ENCODE data around the gene ATP13A2.
"Not testable (repeated sequence)": the region's sequence is repeated elsewhere in the genome, so short reads cannot be mapped to it uniquely, and the experiment has no call there.

Gene ATP13A2

DNA sequence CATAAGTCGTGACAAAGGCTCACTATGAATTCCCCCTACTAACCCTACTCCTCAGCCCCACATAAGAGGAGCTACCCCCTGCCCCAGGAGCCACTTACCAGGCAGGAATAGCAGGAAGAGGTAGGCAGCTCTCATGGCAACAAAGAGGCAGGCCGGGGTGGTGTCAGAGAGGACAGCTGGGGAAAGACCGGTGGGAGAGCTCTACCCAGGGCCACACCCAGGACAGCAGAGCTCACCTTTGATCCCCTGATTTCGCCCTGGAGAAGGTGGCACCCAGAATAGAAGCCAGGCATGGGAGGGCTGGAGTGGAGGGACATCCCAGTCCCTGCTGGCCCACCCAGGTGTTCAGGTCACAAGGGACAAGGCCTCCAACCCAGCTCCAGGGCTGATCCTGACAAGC lies 33.6 kb downstream of the ATP13A2 start:
- DNase-seq, result no peak

DNA sequence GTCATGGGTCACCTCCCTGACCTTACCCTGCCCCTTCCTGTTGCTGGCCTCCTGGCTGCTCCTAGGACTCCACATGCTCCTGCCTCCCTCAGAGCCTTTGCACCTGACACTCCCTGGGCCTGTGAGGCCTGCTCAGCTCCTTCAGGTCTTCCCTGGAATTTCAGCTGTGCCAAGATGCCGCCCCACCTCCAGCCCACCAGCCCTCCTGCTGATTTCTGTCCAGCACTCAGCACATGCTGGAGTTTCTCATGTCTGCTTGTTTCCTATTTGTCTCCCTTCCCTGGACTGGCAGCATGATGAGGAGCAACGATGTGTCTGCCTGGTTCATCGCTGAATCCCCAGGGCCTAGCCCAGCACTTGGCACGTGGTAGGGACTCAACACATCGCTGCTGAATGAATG lies 34.4 kb downstream of the ATP13A2 start:
- DNase-seq, result no peak

DNA sequence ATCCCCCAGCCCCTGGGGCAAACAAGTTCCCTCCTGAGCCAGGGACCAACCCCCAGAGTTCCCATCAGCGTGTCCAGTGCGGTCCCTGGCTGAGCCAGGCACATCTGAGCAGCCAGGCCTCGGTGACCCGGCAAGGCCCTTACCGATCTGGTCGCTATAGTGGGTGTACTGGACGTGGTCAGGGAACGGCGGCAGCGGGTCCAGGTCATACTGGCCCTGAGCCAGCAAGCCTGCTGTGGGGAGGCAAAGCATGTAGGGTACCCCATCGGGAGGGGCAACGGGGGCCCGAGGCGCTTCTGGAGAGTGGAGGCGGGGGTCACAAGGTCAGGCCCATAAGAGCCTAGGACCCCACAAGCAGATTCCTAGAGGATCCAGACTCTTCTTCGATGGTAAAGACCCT lies 34.8 kb downstream of the ATP13A2 start:
- no peak for DNase-seq

DNA sequence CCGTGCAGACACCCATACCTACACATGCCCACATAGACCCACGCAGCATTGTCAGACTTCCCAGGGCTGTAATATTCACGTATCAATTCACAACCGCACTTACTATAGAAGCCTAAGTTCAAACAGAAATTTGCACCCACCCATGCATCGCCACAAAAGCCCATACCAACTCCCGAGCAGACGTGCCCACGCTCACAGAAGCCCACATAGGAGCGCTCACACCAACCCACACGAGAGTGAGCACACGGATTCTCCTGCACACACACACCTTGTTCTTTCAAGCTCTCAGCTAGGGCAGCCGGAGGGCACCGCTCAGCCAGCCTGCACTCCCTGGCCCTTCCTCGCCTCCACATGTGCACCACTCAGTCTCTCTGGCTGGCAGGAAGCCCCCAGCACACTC lies 35.9 kb downstream of the ATP13A2 start:
- no peak for DNase-seq

DNA sequence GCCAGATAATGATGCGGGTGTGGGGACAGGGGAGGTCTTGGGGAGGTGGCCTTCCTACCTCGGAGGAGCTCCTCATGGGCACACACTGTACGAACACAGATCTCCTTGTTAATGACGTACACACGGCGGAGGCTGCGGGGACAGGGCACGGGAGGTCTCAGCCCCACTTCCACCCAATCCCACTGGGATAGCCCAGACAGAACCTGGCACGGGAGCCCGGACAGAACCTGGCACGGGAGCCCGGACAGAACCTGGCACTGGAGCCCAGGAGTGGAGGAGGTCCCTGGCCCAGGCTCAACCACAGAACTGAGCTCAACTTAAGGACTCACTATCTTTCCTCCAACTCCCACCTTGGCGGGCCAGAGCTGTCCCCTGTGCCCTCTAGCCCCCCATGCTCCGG lies 36.5 kb downstream of the ATP13A2 start:
- no peak for DNase-seq

DNA sequence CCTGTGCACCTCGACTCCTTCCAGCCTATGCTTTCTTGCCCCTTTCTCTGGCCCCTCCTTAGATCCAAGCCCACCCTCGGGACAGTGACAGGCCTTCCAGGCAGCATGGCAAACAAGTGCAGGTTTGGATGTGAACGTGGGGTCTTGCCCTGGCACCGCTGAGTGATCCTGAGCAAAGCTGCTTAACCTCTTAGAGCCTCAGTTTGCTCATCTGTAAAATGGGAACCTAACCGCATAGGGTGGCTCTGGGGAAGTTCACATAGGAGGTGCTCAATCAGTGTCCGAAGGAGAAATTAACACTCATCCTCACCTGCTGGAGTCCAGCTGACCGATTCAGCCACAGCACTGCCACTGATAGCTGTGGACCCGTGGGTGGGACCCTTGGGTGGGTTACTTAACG lies 38.5 kb downstream of the ATP13A2 start:
- DNase-seq, result no peak

DNA sequence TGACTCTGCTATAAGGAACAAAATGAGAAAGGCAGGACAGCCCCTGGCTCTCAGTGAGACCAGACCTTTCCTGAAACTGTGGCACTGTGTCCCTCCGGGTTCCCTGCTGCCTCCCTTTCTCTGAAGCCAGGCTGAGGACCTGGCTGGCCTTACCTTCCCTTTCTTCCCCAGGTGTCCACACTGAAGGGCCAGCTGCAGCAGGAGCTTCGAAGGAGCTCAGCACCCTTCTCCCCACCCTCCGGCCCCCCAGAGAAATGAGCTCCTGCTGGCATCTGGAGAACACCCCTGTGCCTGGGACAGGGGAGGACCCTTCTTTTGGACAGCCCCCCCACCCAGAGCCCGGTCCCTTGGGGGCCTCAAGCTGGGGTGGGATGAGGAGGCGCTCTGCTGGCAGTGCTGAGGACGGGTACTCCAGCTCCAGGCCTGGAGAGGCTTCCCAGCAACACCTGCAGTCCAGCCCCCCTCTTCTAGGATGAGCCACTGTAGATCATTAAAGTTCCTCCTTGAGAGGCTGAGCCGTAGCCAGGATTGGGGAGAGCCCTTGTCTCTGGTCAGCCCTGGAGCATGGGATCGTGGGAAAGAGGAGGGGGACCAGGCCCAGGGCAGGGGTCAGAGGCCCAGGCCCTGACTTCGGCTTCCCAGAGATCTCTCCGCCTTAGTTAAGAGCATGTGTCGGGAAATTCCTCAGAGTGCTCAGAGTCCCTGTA lies 39.4 kb downstream of the ATP13A2 start:
- no peak for DNase-seq

DNA sequence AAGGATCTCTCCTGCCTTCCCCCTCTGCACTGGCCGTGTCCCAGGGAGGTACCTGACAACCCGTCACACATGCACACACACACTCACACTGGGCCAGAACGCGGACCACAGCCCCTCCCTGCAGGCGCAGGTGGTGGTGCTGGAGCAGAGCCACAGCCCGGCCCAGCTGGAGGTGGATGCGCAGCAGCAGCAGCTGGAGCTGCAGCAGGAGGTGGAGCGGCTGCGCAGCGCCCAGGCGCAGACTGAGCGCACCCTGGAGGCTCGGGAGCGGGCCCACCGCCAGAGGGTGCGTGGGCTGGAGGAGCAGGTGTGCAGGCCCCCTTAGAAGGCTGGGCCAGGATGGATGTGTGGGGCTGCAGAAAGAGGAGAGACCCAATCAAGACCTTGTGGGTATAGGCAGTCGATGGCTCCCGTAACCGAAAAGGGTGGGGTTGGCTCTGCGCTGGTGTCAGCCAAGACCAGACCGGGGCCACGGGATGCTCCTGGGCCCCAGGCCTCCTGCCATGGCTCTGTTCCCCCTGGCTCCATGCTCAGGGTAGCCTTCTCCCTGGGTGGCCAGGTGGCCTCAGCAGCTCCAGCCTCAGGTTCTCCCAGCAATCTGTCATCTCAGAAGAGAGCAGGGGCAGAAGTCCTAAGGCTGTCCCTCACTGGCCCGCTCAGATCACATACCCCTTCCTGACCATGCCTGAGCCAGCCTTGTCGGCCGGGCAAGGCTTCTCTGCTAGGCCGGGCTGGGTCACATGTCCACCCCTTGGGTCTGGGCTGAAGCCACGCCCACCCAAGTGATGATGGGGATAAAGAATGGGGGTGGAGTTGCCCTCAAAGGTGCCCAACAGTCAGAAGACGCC lies 40.2 kb downstream of the ATP13A2 start:
- no peak for DNase-seq

DNA sequence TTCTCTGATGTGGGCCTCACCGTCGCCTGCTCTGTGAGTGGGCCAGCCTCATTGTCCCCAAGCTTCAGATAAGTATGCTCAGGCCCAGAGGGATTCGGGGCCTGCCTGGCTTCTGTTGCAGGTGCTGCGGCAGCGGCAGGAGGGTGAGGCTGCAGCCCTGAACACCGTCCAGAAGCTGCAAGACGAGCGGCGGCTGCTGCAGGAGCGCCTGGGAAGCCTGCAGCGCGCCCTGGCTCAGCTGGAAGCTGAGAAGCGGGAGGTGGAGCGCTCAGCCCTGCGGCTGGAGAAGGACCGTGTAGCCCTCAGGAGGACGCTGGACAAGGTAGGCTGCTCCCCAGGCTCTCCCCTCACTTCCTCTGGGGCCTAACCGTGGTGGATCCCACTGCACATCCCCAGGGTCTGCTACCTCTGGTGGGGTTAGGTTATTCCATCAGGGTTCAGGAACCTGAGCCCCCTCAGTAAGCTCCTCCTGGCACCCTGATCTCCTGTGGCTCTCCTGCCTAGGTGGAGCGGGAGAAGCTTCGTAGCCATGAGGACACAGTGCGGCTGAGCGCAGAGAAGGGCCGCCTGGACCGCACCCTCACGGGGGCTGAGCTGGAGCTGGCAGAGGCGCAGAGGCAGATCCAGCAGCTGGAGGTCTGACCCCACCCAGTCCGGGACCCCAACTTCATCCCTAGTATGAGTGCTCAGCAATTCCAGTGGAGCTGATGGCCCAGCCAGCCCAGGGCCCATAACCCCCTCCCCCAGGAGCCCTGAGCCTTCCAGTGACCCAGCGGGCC lies 41.4 kb downstream of the ATP13A2 start:
- no peak for DNase-seq

DNA sequence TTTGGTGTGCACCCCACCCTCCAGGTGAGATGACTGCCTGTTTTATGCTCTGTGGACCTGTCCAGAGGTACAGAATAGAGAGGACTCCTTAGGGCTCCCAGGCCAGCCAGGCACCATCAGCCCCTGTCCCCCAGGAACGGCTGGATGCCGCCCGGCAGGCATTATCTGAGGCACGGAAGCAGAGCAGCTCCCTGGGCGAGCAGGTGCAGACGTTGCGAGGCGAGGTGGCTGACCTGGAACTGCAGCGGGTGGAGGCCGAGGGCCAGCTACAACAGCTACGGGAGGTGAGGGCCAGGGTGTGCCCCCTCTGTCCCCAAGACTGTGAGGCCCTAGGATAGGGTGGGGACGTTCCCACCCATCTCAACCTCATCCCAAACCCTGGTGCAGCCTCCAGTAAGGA lies 42.1 kb downstream of the ATP13A2 start:
- no peak for DNase-seq

DNA sequence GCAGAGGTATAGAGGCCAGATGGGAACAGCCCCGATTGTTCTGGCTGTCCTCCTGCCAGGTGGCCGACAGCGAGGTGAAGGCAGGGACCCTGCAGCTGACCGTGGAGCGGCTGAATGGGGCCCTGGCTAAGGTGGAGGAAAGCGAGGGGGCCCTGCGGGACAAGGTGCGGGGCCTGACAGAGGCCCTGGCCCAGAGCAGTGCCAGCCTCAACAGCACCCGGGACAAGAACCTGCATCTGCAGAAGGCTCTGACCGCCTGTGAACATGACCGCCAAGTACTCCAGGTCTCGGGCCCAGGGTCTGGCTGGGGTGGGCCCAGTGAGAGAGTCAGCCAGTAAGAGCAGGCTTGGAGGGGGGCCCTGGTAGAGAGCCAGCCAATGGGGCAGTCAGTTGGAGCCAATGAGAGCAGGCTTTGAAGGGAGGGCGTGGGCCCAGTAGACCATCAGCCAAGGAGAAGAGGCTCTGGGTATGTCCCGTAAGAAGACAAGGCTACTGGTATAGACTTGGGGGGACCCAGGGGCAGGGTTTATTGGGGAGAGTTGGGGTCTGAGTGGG lies 42.6 kb downstream of the ATP13A2 start:
- peak; percentile 64 for DNase-seq

DNA sequence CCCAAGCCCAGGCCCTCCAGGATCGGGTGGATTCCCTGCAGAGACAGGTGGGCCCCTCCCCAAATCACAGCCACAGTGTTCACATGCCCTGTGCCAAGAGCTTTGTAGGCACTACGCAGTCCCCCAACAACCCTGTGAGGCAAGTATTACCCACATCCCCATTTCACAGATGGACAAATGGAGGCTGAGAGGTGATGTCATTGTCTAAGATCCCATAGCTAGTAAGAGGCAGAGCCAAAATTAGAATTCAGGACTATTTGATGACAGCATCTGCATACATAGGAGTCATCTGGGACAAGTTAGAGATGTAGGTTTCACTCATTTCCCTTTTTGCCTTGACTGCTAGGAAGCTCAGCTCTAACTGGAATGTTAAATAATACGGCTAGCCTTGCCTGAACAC lies 43.4 kb downstream of the ATP13A2 start:
- DNase-seq, result no peak

DNA sequence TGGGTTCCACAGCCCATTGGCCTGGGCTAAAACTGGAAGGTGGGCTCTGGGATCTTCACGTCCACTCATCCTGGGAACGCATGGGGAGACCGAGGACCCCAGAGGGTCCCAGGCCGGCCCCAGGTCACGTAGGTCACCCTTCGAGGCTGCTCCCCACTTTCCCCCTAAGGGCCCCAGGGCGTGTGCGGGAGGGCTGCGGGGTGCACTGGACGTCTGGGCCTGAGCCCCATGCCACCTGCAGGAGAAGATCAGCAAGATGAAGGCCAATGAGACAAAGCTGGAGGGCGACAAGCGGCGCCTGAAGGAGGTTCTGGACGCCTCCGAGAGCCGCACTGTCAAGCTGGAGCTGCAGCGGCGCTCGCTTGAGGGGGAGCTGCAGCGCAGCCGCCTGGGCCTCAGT lies 43.8 kb downstream of the ATP13A2 start:
- no peak for DNase-seq

DNA sequence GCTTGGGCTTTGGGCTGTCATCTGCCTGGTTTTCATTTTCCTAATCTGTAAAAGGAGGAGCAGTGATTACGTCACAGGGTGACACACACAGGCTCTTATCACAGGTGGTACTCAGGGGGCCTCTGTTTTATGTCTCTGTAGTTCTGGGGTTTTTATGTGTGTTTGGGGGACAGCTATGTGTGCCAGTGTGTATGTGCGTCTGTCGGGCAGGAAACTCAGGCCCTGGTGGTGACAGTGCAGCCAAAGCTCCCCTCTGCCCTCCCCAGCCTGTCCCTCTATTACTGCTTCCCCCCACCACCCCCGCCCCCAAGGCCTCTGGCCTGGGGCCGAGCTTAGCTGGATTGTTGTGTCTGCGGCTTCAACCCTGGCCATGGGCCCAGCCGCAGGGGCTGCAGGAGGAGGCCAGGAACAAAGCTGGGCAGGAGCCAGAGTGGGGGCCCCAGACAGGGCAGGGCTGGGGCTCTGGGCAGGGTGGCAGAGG lies 44.6 kb downstream of the ATP13A2 start:
- peak; percentile 87 for DNase-seq

DNA sequence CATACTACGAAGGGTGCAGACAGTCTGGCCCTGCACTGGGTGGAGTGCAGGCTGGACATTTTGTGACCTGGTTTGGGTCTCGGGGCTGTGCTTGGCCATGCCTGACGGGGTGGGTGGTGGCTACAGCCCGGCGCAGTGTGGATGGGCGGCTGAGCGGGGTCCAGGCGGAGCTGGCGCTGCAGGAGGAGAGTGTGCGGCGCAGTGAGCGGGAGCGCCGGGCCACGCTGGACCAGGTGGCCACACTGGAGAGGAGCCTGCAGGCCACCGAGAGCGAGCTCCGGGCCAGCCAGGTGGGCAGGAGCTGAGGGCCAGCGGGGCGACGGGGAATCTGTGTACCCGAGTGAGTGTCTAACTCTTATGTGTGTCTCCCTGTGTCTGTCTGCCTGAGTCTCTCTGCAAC lies 45.4 kb downstream of the ATP13A2 start:
- no peak for DNase-seq

DNA sequence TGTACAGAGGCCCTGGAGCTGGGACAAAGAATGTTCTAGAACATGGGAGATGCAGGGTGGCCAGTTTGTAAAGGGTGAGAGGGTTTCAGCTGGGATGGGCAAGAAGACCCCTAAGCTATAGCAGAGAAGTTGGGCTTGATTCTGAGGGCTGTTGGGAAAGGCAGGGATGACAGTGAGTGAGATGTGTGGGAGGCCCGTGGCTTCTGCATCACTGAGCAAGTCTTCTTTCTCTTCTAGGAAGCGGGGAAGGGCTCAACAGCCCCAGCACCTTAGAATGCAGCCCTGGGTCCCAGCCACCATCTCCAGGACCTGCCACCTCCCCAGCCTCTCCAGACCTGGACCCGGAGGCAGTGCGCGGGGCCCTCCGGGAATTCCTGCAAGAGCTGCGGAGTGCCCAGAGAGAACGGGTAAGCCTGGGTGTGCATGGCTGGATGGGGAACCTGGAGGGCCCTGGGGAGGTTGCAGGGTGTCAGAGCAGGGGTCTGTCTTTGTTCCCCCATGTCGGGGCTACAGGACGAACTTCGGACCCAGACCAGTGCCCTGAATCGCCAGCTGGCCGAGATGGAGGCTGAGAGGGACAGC lies 46.2 kb downstream of the ATP13A2 start:
- no peak for DNase-seq

DNA sequence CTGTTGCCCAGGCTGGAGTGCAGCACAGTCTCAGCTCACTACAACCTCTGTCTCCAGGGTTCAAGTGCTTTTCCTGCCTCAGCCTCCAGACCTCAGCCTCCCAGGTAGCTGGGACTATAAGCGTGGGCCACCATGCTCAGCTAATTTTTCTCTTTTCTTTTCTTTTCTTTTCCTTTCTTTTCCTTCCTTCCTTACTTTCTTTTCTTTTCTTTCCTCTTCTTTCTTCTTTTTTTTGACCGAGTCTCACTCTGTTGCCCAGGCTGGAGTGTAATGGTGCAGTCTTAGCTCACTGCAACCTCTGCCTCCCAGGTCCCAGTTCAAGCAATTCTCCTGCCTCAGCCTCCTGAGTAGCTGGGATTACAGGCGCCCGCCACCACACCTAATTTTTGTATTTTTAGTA lies 47.6 kb downstream of the ATP13A2 start:
- DNase-seq, result not testable (repeated sequence)

DNA sequence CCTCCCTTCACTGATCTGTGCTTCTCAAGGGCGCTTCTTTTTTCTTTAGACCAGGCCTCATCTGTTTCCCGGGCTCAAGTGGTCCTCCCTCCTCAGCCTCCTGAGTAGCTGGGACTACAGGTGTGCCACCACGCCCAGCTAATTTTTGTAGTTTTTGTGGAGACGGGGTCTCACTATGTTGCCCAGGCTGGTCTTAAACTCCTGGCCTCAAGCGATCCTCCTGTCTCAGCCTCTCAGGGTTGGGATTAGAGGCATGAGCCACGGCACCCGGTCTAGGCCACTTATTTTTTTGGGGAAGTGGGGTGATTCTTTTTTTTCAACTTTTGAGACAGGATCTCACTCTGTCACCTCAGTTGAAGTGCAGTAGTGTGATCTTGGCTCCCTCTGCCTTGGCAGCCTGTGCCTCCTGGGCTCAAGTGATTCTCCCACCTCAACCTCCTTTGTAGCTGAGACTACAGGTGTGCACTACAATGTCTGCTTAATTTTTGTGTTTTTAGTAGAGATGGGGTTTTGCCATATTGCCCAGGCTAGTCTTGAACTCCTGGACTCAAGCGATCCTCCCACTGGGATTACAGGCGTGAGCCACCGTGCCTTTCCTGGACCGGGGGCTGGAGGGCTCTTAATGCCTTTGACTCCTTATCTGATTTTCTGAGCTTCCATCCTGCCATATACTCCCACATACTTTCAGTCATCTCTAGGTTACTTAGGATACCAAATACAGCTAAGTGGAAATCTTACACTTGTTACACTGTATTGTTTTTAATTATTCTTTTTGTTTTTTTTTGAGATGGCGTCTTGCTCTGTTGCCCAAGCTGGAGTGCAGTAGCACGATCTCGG lies 50.2 kb downstream of the ATP13A2 start:
- DNase-seq, result no peak

DNA sequence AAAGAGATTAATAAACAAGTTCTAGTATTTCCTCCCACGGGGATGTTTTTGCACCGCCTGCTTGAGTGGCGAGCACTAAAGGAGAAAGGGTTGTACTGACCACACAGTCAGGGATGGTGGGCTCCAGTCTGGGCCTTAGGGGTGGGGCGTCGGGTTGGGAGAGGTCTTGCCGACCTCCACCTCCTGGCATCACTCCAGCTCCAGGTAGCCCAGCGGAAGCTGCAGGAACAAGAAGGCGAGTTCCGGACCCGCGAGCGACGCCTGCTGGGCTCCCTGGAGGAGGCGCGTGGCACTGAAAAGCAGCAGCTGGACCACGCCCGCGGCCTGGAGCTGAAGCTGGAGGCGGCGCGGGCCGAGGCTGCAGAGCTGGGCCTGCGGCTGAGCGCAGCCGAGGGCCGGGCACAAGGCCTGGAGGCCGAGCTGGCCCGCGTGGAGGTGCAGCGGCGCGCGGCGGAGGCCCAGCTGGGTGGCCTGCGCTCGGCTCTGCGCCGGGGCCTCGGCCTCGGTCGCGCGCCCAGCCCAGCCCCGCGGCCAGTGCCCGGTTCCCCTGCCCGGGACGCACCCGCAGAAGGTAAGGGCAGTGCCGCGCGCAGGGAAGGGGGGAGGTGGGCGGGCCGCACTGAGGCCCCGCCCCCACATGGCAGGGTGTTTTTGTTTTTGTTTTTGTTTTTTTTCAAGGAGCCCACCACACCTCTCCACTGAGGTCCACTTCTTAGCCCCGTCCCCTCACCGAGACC lies 51.0 kb downstream of the ATP13A2 start:
- DNase-seq, result peak; percentile 89

DNA sequence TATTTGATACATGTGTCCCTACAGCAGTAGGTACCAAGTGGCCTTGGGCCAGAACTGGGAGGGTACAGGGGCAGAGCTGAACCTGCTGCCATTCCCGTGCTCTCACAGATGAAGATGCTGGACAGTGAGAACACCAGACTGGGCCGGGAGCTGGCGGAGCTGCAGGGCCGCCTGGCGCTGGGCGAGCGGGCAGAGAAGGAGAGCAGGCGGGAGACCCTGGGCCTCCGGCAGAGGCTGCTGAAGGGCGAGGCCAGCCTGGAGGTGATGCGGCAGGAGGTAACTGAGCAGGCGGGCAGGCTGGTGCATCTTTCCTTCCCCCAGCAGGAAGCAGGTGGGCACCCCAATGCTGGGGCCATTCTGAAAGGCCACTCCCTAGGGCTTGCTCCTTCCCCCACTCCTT lies 53.3 kb downstream of the ATP13A2 start:
- no peak for DNase-seq

DNA sequence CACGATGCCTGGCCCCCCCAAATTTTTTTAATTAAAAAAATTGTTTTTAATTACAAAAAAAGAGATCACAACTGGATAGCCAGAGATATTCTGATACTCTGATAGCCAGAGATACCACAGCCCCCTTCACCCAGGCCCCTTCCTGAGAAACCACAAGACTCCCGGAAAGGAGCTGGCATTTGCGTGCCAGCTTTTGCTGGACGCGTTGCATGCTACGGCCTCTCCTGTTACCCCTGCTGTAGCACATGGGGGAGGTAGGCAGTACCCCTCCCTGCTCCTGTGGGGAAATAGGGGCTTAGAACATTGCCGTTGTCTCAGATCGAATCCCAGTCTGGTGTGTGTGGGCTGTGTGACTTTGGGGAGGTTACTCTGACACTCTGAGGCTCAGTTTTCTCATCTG lies 54.0 kb downstream of the ATP13A2 start:
- no peak for DNase-seq

Data from femur (tissue), 1 donor.